NCI-H460 (cell line): ENCODE results near the gene COG7. TPM values are rescaled to one million over a fixed set of nuclear protein-coding genes. Genes with fewer than 3 reads are reported as not detected.
"Not testable (repeated sequence)": the region's sequence is repeated elsewhere in the genome, so short reads cannot be mapped to it uniquely, and the experiment has no call there.

Experiments used
- DNase-seq: peaks from one replicate; pipeline ENCODE4 v3.0.0-alpha.2; 2016; ENCODE audit warnings: low read depth; ENCODE audit errors: extremely low read depth
- total RNA-seq: library from RNA; depleted of rRNA; stranded (reverse); fragments of >200 nt; shearing (Covaris generic); gene quantifications from 2 replicates; pipeline ENCODE4 v1.2.3, GENCODE V29; 2014

The COG7 gene
- total RNA-seq, 1 experiment from 2014 or later: 22.4 TPM

- not testable (repeated sequence) for DNase-seq
These were observed 86.6 kb downstream of the COG7 start for GRCh38 chr16:23366341-23366740.

GRCh38 chr16:23365602-23366240 lies 87.3 kb downstream of the COG7 start:
- DNase-seq: no peak

- no peak for DNase-seq
These were observed 90.3 kb downstream of the COG7 start for GRCh38 chr16:23362460-23363317.

- DNase-seq: no peak
These were observed 93.8 kb downstream of the COG7 start for GRCh38 chr16:23359092-23359760.

- no peak for DNase-seq
These were observed 95.2 kb downstream of the COG7 start for GRCh38 chr16:23357761-23358290.

- DNase-seq: no peak
These were observed 96.0 kb downstream of the COG7 start for GRCh38 chr16:23356941-23357340.

- no peak for DNase-seq
These were observed 97.8 kb downstream of the COG7 start for GRCh38 chr16:23355106-23355670.

GRCh38 chr16:23354246-23354645 lies 98.7 kb downstream of the COG7 start:
- no peak for DNase-seq

GRCh38 chr16:23353440-23353839 lies 99.5 kb downstream of the COG7 start:
- DNase-seq: no peak

- no peak for DNase-seq
These were observed 101.6 kb downstream of the COG7 start for GRCh38 chr16:23351360-23351759.

- no peak for DNase-seq
These were observed 104.2 kb downstream of the COG7 start for GRCh38 chr16:23348579-23349469.

- DNase-seq: no peak
These were observed 107.8 kb downstream of the COG7 start for GRCh38 chr16:23345237-23345636.

GRCh38 chr16:23343643-23344612 lies 109.1 kb downstream of the COG7 start:
- DNase-seq: no peak

GRCh38 chr16:23342083-23342640 lies 110.8 kb downstream of the COG7 start:
- no peak for DNase-seq

- DNase-seq: no peak
These were observed 113.2 kb downstream of the COG7 start for GRCh38 chr16:23339787-23340186.
